ENCODE results near the gene UBR1.

Gene UBR1

DNA sequence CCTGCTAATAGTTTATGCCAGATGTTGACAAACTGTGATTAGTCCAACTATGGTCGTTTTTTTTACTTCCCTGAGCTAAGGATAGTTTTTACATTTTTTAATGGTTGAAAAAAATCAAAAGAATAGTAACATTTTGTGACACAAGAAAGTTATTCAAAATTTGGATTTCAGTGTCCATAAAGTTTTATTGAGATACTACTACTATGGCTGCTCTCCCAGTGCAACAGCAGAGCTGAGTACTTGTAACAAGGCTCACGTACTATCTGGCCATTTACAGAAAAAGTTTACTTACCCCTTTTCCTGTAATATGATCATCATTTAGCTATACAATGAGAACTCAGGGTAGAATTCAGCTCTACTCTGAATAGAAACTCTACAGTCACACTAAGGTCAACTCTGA lies 16.0 kb upstream of the UBR1 start:
- no peak for TF ChIP-seq ZBTB7A (IDR thresholded peaks at IDR 0.05; ENCODE audit: low read depth)
- no peak for TF ChIP-seq TEAD4 (IDR thresholded peaks at IDR 0.05)
- no peak for TF ChIP-seq RAD21 (IDR thresholded peaks at IDR 0.05; ENCODE audit: low read depth)
- no peak for TF ChIP-seq YY1 (IDR thresholded peaks at IDR 0.05; ENCODE audit: low read depth)
- TF ChIP-seq CEBPB (IDR thresholded peaks at IDR 0.05), result no peak
- no peak for TF ChIP-seq TCF12 (IDR thresholded peaks at IDR 0.05; ENCODE audit: low read depth)
- TF ChIP-seq, protein P1, sequence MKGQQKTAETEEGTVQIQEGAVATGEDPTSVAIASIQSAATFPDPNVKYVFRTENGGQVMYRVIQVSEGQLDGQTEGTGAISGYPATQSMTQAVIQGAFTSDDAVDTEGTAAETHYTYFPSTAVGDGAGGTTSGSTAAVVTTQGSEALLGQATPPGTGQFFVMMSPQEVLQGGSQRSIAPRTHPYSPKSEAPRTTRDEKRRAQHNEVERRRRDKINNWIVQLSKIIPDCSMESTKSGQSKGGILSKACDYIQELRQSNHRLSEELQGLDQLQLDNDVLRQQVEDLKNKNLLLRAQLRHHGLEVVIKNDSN (IDR thresholded peaks at IDR 0.05), result no peak
- no peak for TF ChIP-seq NFIC (IDR thresholded peaks at IDR 0.05)
- no peak for TF ChIP-seq CREB1 (IDR thresholded peaks at IDR 0.05; ENCODE audit: low read depth)
- TF ChIP-seq TAF1 (IDR thresholded peaks at IDR 0.05; ENCODE audit: low read depth), result no peak
- no peak for TF ChIP-seq EGR1 (IDR thresholded peaks at IDR 0.05)
- TF ChIP-seq EP300 (IDR thresholded peaks at IDR 0.05; ENCODE audit: borderline replicate concordance), result no peak
- TF ChIP-seq FOXM1 (IDR thresholded peaks at IDR 0.05; ENCODE audit: borderline replicate concordance, low read depth), result no peak
- TF ChIP-seq, protein P2, sequence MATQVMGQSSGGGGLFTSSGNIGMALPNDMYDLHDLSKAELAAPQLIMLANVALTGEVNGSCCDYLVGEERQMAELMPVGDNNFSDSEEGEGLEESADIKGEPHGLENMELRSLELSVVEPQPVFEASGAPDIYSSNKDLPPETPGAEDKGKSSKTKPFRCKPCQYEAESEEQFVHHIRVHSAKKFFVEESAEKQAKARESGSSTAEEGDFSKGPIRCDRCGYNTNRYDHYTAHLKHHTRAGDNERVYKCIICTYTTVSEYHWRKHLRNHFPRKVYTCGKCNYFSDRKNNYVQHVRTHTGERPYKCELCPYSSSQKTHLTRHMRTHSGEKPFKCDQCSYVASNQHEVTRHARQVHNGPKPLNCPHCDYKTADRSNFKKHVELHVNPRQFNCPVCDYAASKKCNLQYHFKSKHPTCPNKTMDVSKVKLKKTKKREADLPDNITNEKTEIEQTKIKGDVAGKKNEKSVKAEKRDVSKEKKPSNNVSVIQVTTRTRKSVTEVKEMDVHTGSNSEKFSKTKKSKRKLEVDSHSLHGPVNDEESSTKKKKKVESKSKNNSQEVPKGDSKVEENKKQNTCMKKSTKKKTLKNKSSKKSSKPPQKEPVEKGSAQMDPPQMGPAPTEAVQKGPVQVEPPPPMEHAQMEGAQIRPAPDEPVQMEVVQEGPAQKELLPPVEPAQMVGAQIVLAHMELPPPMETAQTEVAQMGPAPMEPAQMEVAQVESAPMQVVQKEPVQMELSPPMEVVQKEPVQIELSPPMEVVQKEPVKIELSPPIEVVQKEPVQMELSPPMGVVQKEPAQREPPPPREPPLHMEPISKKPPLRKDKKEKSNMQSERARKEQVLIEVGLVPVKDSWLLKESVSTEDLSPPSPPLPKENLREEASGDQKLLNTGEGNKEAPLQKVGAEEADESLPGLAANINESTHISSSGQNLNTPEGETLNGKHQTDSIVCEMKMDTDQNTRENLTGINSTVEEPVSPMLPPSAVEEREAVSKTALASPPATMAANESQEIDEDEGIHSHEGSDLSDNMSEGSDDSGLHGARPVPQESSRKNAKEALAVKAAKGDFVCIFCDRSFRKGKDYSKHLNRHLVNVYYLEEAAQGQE (IDR thresholded peaks at IDR 0.05; ENCODE audit: low read depth), result no peak
- TF ChIP-seq, protein P3, sequence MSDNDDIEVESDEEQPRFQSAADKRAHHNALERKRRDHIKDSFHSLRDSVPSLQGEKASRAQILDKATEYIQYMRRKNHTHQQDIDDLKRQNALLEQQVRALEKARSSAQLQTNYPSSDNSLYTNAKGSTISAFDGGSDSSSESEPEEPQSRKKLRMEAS (IDR thresholded peaks at IDR 0.05), result no peak

DNA sequence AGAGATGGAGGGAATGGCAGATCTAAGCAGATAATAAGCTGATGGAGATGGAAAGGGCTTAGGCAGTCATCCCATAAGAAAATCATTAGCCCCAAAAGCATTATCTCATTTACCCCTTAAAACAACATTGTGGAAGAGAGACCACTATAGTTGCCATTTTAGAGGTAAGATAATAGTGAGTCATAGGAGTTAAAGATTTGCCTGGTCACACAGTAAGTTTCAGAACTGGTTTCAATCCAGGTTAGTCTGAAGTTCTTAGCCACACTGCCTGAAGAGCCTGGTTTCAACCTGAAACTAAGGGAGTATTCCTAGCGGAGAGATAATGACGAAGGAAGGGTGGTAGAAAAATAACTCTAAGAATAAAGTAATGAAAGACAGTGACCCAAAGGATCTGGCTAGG lies 13.0 kb upstream of the UBR1 start:
- TF ChIP-seq EGR1 (IDR thresholded peaks at IDR 0.05) (no peak), TAF1 (IDR thresholded peaks at IDR 0.05; ENCODE audit: low read depth) (no peak), FOXM1 (IDR thresholded peaks at IDR 0.05; ENCODE audit: borderline replicate concordance, low read depth) (no peak), EP300 (IDR thresholded peaks at IDR 0.05; ENCODE audit: borderline replicate concordance) (no peak), ZBTB7A (IDR thresholded peaks at IDR 0.05; ENCODE audit: low read depth) (no peak), TEAD4 (IDR thresholded peaks at IDR 0.05) (no peak), CREB1 (IDR thresholded peaks at IDR 0.05; ENCODE audit: low read depth) (no peak), YY1 (IDR thresholded peaks at IDR 0.05; ENCODE audit: low read depth) (no peak), NFIC (IDR thresholded peaks at IDR 0.05) (no peak), RAD21 (IDR thresholded peaks at IDR 0.05; ENCODE audit: low read depth) (no peak), CEBPB (IDR thresholded peaks at IDR 0.05) (no peak)
- TF ChIP-seq, protein P2 (IDR thresholded peaks at IDR 0.05; ENCODE audit: low read depth), result no peak
- TF ChIP-seq, protein P3 (IDR thresholded peaks at IDR 0.05), result no peak

DNA sequence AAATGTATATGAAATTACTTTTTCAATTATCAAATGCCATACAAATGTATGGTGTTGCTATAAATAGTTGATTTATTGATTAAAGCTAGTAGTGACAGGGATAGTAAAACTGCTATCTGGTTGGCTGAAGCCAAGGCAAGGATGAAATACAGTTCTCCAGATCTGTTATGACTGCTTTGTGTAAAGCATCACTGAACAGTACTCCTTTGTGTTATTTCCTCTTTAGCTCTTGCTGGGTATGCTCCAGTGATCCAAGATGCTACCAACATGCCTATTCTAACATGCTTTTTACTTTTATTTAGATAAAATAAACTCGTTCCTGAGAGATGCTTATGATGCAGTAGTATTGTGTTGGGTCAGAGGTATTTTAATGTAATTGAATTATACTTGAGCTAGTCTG lies 12.4 kb upstream of the UBR1 start:
- TF ChIP-seq FOXM1 (IDR thresholded peaks at IDR 0.05; ENCODE audit: borderline replicate concordance, low read depth) (no peak), EP300 (IDR thresholded peaks at IDR 0.05; ENCODE audit: borderline replicate concordance) (no peak), ZBTB7A (IDR thresholded peaks at IDR 0.05; ENCODE audit: low read depth) (no peak)
- TF ChIP-seq, protein P3 (IDR thresholded peaks at IDR 0.05), result no peak

DNA sequence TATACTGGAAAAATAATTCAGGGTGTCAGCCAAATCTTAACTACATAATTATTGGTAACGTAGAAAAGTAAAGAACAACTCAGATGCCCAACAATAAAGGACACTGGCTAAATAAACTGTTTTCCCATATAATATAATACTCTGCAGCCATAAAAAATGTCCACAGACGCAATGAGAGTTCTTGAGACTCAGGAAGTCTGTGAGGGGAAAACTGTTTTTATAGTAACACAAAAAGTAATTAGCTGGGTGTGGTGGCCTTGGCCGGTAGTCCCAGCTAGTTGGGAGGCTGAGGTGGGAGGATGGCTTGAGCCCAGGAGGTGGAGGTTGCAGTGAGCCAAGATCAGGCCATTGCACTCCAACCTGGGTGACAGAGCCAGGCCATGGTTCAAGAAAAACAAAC lies 5.5 kb upstream of the UBR1 start:
- TF ChIP-seq, protein P2 (IDR thresholded peaks at IDR 0.05; ENCODE audit: low read depth), result no peak
- TF ChIP-seq, protein P1 (IDR thresholded peaks at IDR 0.05), result no peak
- TF ChIP-seq TAF1 (IDR thresholded peaks at IDR 0.05; ENCODE audit: low read depth), result no peak
- TF ChIP-seq FOXM1 (IDR thresholded peaks at IDR 0.05; ENCODE audit: borderline replicate concordance, low read depth), result no peak
- TF ChIP-seq EP300 (IDR thresholded peaks at IDR 0.05; ENCODE audit: borderline replicate concordance), result no peak
- no peak for TF ChIP-seq RAD21 (IDR thresholded peaks at IDR 0.05; ENCODE audit: low read depth)
- TF ChIP-seq NFIC (IDR thresholded peaks at IDR 0.05), result no peak
- TF ChIP-seq TCF12 (IDR thresholded peaks at IDR 0.05; ENCODE audit: low read depth), result no peak
- TF ChIP-seq, protein P3 (IDR thresholded peaks at IDR 0.05), result no peak
- TF ChIP-seq TEAD4 (IDR thresholded peaks at IDR 0.05), result no peak
- no peak for TF ChIP-seq CREB1 (IDR thresholded peaks at IDR 0.05; ENCODE audit: low read depth)
- no peak for TF ChIP-seq EGR1 (IDR thresholded peaks at IDR 0.05)

All from Ishikawa (cell line).